Left renal pelvis (tissue), 4 donors: ENCODE data around the gene CREB5. TPM values are rescaled to one million over a fixed set of nuclear protein-coding genes. Genes with fewer than 3 reads are reported as not detected.
A peak's percentile ranks its signal among the peaks of the same experiment; 100 is the strongest.

Experiments used
- DNase-seq, 4 donors: peaks; one replicate each; pipeline ENCODE4 v3.0.0-alpha.2; 2013; ENCODE audit warnings: low read depth in 4 of 4, low spot score in 3 of 4
- polyA plus RNA-seq, 4 donors: library from polyadenylated mRNA; unstranded; fragments of 120-200 nt; gene quantifications; one replicate each; pipeline ENCODE4 v1.2.1, GENCODE V29; 2013; ENCODE audit not compliant: insufficient read length in 4 of 4

Gene CREB5
- polyA plus RNA-seq, 4 donors, result 9.1 to 31.6 (median 12.0) TPM

- DNase-seq, result no peak
Measured at GRCh38 chr7:28473571-28474281, 61.4 kb downstream of the CREB5 start.

DNA sequence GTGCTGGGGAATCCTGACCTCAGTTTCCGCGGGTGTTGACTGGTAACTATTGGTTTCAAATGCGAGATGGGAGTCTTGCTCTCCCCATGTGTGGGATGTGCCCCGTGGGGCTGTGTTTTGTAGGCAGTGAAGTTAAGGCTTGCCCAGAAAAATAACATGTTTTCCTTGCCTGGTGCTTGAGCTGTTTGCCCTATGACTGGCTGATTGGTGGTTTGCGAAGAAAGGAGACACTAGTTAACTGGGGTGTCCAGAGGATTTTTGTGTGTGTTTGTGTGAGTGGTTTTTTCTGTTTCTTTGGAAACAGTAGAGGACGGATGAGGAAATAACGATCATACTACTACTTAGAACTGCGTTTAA is 61.9 kb downstream of the CREB5 start:
- no peak for DNase-seq

DNA sequence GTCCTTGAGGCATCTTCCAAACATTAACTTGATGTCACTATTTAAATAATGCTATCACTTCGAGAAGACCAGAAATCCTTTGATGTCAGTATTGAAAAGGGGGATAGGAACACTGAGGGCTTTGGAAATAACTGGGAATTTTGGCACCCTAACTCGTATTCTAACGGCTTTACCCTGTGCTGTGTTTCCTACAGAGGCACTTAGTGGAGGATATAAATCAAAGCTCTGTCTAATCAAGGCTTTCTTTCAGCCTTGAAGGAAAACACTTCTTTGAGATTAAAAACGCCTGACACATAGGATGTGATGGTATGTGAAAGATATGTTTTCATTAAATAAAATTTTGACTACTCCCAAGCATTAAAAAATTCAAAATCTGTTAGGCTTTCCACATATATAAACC is 62.3 kb downstream of the CREB5 start:
- no peak for DNase-seq

- DNase-seq, result no peak
Measured at GRCh38 chr7:28477041-28477442, 64.7 kb downstream of the CREB5 start.

GRCh38 chr7:28478656-28479055 is 66.3 kb downstream of the CREB5 start:
- no peak for DNase-seq

- DNase-seq, result no peak
Measured at GRCh38 chr7:28479507-28479947, 67.2 kb downstream of the CREB5 start.

- DNase-seq, result no peak
Measured at GRCh38 chr7:28480595-28480994, 68.3 kb downstream of the CREB5 start.

- DNase-seq, result no peak
Measured at GRCh38 chr7:28481091-28481926, 69.0 kb downstream of the CREB5 start.

DNA sequence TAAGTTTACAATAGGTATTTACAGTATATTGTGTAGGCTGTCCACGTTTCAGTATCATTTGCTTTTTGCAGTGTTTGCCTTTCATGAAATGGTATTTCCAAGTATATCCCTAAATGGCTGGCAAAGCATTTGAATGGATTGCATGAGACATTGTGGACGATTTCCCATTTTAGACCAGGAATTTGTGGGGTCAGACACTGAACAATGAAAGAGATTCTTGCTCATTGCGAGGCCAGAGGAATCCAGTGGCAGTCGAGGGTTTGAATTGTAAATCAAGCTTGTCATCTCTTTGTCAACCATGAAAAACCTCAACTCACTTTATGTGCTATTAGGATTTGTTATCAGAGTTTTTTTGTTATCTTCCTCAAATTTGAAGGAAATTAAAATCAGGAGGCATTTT is 70.8 kb downstream of the CREB5 start:
- no peak for DNase-seq

- DNase-seq, result no peak
Measured at GRCh38 chr7:28483908-28484605, 71.7 kb downstream of the CREB5 start.

DNA sequence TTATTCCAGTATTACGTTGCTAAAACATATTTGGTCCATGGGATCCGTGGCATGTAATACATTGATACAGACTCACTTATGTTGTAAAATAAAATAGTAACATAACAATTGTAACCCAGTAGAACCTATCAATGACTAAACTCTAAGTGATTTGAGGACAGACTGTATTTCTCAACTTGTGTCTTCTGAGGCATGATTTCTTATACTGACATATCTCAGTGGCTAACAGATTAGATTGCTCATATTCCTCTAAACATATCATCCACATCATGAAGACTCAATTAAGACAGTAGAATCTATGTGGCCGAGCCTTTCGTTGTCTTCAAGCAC is 72.3 kb downstream of the CREB5 start:
- no peak for DNase-seq

- DNase-seq, result no peak
Measured at GRCh38 chr7:28487487-28487886, 75.2 kb downstream of the CREB5 start.

DNA sequence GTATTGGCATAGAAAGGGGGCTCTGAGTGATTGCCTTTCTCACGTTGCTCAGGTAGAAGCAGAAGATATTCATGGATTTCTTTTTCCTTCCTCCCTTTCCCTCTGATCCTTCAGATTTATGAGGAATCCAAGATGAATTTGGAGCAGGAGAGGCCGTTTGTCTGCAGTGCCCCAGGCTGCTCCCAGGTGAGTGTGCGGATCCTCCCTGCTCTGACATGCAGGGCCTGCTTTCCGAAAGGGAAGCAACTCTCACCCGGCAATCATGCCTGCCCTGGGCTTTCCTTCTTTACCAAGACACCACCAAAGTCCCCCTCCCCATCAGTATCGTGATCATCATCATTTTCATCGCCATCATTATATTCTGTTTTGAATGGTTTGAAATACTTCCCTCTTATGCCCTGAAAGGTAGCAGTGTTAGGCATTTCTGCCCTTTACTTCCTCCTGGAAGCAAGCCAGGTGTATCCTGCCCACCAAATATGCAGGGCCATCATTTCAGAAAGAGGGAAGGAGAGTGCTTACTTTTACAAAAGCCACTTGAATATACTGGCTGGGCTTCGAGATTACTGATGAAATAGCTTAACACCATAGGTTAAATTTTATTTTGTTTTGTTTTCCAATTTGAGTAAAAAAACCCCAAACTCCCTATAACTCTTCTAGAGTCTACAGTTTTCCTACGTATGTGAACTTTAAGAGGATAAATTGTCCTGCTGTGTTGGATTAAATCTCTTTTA is 75.9 kb downstream of the CREB5 start:
- DNase-seq, result peak in 2 of 4 donors; percentile 27 to 44

DNA sequence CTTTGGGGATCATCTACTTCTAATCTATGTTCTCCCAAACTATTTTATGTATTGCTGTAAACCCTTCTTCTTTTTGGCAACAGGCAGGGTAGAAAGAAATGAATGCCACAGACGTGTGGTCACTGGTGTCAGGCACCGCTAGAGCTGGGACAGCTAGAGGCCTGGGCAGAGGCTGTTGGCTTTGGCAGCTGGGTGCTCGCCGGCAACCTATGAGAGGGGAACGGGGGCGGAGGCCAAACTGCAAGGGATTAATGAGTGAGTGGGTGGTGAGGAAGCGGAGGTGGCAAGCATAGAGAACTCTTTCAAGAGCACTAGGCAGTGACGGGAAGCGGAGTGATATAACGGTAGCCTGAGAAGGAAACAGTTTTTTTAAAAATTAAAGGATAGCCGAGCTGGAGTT is 78.5 kb downstream of the CREB5 start:
- DNase-seq, result no peak

- DNase-seq, result no peak
Measured at GRCh38 chr7:28493477-28493876, 81.2 kb downstream of the CREB5 start.

- no peak for DNase-seq
Measured at GRCh38 chr7:28497009-28497408, 84.7 kb downstream of the CREB5 start.

DNA sequence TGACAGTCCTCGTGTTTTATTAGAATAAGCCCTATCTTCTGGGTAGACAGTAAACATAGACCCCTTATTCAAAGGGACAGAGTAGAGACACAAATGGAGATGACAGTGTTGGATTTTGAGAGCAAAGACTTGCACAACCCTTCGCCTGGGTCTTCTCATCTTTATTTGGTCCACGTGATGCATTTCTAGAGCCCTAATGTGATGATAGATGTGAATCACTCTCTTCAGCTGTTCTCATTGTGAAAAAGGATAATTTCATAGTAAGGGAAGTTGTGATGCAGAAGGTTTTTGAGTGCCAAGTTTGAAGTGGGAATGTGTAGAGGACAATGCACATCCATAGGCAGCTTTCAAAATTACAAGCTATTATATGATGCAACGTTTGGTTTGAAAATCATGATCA is 86.3 kb downstream of the CREB5 start:
- DNase-seq, result no peak

GRCh38 chr7:28500138-28500537 is 87.8 kb downstream of the CREB5 start:
- no peak for DNase-seq

DNA sequence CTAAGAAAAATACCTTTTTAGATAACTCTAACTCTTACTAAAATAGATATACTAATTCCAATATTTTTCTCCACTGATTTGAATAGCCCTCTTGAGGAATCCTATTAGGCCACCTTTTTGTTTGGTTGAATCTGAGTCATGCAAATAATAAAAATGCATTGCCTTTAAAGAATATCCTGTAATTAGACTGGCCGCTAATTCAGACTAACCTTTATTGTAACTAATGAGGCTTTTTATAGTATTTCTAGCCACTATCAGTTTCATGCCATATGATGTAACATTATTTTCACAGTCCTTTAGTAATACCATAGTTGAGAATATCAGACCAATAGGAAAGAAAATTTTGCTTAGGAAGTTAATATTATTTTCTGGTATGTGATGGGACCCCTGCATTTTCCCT is 90.1 kb downstream of the CREB5 start:
- no peak for DNase-seq

- DNase-seq, result no peak
Measured at GRCh38 chr7:28503396-28503795, 91.1 kb downstream of the CREB5 start.

DNA sequence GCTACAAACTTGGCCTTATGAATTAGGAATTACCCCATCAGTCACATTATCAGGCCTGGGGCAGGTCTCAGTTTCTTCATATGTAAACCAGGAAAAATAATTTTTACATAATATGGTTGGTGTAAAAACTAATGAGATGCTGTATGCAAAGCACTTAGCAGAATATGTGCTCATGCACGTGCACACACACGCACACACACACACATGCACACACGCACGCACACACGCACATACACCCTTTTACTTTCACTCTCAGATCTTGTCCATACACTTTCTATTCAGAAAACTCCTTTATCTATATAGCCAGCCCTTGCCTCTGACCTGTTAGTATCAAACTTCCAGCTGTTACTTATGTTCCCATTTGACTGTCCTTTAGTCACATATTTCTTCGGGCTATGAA is 92.7 kb downstream of the CREB5 start:
- no peak for DNase-seq
